ENCODE results near the gene MLKL.
"Not testable (repeated sequence)": the region's sequence is repeated elsewhere in the genome, so short reads cannot be mapped to it uniquely, and the experiment has no call there.

MLKL gene

GRCh38 chr16:74732707-74733350 lies 32.2 kb upstream of the MLKL start:
- no peak for DNase-seq (ENCODE audit: low read depth in 2 of 2)

GRCh38 chr16:74731853-74732477 lies 31.3 kb upstream of the MLKL start:
- DNase-seq (ENCODE audit: low read depth in 2 of 2): no peak

GRCh38 chr16:74729783-74730683 lies 29.4 kb upstream of the MLKL start:
- DNase-seq (ENCODE audit: low read depth in 2 of 2): no peak

DNA sequence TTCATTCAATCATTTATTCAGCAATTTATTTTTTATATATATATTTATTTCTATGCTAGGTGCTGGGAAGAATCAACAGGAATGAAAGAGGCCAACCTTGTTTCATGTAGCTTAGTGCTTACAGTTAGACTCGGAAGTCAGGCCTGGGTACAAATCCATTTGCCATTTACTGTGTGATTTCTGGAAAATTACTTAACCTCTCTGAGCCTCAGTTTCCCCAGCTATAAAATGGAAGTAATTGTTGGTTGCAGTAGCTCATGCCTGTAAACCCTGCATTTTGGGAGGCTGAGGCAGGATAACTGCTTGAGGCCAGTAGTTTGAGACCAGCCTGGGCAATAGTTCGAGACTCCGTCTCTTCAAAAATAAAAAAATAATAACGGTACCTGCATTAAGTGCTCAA lies 27.2 kb upstream of the MLKL start:
- no peak for DNase-seq (ENCODE audit: low read depth in 2 of 2)

- DNase-seq (ENCODE audit: low read depth in 2 of 2): no peak
Observed at GRCh38 chr16:74726716-74727115, 26.1 kb upstream of the MLKL start.

DNA sequence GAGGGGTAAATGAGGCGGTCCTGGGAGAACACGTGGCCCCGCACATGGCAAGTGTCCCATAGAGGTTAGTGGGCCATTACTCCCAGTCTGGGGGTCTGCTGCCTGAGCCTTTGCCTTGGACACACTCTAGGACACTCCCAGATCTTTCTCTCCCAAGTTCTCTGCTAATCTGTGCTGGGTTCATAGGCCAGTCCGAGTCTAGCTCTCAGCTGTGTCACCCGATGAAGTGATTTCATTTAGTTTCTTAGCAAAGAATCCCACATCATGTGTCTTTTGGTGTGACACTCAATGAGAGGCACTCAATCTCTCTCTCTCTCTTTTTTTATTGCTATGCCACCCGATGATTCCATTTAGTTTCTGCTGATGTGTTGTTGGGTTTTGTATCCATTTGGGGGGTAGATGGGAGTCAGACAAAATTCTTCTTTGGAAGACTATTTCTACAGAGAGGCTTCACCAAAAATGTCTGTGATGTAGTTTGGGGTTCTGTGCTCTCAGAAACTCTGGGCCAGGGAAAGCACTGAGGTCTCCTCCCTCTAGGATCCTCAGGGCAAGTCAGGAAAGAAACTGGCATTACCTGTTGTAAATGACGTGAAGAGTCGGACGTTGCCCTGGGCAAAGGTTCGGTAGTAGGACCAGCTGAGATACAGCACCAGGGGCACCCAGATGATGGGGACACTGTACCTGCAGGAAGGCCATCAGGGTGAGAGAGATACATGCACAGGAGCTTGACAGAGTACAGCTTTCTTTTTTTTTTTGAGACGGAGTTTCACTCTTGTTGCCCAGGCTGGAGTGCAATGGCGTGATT lies 25.2 kb upstream of the MLKL start:
- DNase-seq (ENCODE audit: low read depth in 2 of 2): no peak

DNA sequence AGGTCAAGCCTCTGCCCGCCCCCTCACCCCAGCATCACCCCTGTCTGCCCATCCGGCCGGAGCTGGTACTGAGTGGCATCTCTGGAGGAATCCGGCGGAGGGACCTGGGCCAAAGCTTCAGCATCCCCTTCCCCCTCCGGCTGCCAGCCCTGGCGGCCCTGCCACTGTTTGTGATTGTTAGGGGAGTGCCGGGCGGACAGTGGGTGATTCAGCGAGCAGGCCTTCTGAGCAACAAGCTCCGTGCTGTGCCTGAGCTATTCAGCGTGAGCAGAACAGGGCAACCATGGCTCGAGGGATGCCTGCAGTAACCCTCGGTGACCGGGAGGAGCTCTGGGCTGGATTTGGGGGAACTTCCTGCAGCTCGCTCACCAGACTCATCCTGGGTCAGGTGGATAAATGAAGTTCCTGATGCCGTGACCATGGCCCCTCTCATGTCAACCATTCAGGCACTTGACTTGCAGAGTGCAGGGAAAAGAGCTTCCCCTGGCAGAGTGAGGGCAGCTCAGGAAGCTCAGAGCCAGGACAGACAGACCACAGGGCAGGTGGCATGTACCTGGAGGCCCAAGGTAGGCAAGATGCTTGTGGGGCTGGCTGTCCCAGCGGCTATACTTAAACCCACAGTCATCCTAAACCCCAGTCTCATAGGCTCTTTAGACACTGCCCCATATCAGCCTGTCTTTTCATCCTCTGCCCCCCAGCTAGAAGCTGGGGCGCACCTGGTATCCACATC lies 24.3 kb upstream of the MLKL start:
- no peak for DNase-seq (ENCODE audit: low read depth in 2 of 2)

DNA sequence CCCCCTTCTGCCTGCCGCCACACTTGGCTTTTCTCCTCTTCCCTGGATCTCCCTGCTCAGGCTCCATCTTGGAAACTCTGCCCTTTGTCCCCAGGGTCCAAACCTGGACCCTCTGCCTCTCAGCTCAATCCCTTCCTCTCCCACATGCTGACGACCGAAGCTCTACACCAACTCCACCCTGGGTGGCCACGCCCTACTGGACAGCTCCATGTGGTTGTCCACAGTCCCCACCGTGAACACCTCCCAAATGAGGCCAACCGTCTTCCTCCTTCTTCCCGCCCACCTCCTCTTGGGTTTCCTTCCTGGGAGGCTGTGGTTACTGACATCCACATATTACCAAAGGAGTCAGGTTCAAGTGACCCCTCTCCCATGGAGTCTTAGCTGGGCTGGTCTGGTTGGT lies 22.6 kb upstream of the MLKL start:
- no peak for DNase-seq (ENCODE audit: low read depth in 2 of 2)

- not testable (repeated sequence) for DNase-seq (ENCODE audit: low read depth in 2 of 2)
Observed at GRCh38 chr16:74722156-74722555, 21.5 kb upstream of the MLKL start.

GRCh38 chr16:74721716-74722115 lies 21.1 kb upstream of the MLKL start:
- DNase-seq (ENCODE audit: low read depth in 2 of 2): no peak

DNA sequence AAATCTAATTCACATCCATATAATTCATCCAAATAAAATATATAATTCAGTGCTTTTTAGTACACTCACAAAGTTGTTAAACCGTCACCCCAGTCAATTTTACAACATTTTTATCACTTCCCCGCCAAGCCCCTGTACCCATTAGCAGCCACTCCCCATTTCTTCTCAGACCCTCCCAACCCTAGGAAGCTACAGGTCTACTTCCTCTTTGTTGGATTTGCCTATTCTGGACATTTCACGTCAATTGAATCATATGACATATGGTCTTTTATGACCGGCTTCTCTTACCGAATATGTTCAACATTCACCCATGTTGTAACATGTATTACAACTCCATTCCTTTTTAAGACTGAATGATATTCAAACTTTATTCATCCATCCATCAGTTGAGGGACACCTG lies 19.9 kb upstream of the MLKL start:
- DNase-seq (ENCODE audit: low read depth in 2 of 2): no peak

GRCh38 chr16:74718741-74719610 lies 18.3 kb upstream of the MLKL start:
- no peak for DNase-seq (ENCODE audit: low read depth in 2 of 2)

- no peak for DNase-seq (ENCODE audit: low read depth in 2 of 2)
Observed at GRCh38 chr16:74718140-74718539, 17.5 kb upstream of the MLKL start.

- DNase-seq (ENCODE audit: low read depth in 2 of 2): no peak
Observed at GRCh38 chr16:74717367-74717766, 16.7 kb upstream of the MLKL start.

DNA sequence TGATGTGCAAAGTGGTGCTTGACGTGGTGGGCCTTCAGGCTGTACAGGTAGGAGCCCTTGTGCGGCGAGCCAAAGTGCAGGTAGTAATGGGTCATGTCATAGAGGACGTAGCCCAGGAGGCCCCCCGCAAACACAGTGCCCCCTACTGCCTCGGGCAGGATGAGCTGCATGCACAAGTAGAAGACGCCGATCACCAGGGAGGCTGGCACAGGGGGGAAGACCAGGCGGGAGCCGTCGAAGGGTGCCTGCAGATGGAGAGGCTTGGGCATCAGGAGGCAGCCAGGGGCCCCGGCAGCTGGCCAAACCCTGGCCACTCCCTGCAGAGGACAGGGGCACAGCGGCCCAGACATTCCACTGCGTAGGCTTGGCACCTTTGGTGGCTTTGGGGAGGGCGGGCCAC lies 15.7 kb upstream of the MLKL start:
- DNase-seq (ENCODE audit: low read depth in 2 of 2): no peak

- no peak for DNase-seq (ENCODE audit: low read depth in 2 of 2)
Observed at GRCh38 chr16:74713876-74714275, 13.2 kb upstream of the MLKL start.

- DNase-seq (ENCODE audit: low read depth in 2 of 2): no peak
Observed at GRCh38 chr16:74713325-74713724, 12.7 kb upstream of the MLKL start.

- DNase-seq (ENCODE audit: low read depth in 2 of 2): no peak
Observed at GRCh38 chr16:74711938-74712337, 11.3 kb upstream of the MLKL start.

- DNase-seq (ENCODE audit: low read depth in 2 of 2): no peak
Observed at GRCh38 chr16:74710401-74710800, 9.7 kb upstream of the MLKL start.

DNA sequence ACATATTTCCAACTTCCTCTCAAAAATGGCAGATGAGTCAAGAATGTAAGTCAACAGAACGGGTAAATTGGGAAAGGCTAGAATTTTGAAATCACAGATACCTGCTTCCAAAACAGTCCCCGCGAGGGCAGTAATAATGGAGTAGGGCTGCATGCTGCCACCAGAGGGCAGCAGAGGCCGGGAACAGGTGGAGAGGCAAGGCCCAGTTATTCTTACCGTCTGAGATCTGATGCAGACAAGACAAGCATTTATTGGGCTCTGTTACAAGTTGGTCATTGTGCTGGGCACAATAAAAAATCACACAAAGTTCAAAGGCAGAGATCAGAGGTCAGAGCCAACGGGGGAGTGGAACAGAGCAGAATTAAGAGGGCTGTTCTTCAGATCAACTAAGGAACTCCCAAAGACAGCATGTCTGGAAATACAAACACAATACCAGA lies 8.8 kb upstream of the MLKL start:
- peak; percentile 40 to 45 for DNase-seq (ENCODE audit: low read depth in 2 of 2)

All from stimulated activated CD8-positive, alpha-beta memory T cell treated with anti-CD3 and anti-CD28 coated beads, Interleukin-15, amount 100 ng/mL, for 4 hours (primary cell).